Panc1 (cell line): Measurements from ENCODE around the gene PTS.

Source experiments
- CTCF ChIP-seq: fragments of 450-650 bp; IDR thresholded peaks from 2 replicates; pipeline ENCODE4 v1.5.1; 2017; ENCODE audit warnings: mild to moderate bottlenecking
- POLR2AphosphoS5 ChIP-seq: IDR thresholded peaks from 2 replicates; pipeline ENCODE4 v1.6.1; 2012; ENCODE audit warnings: mild to moderate bottlenecking, low read depth, low read length, moderate library complexity
- REST ChIP-seq, 2 experiments: IDR thresholded peaks; 2 replicates each; pipeline ENCODE4 v1.6.1; 2011 to 2012; ENCODE audit warnings: low read depth in 2 of 2, control low read depth in 1 of 2, low read length in 1 of 2, mild to moderate bottlenecking in 1 of 2, moderate library complexity in 1 of 2; ENCODE audit not compliant: insufficient read depth in 1 of 2
- SIN3A ChIP-seq: IDR thresholded peaks from 2 replicates; pipeline ENCODE4 v1.6.1; 2012; ENCODE audit warnings: low read depth, mild to moderate bottlenecking, low read length, moderate library complexity, borderline replicate concordance; ENCODE audit not compliant: insufficient read depth
- TCF7L2 ChIP-seq: IDR thresholded peaks from 2 replicates; pipeline ENCODE4 v1.6.1; 2011; ENCODE audit warnings: mild to moderate bottlenecking, low read depth, low read length, inconsistent platforms

- TF ChIP-seq CTCF, result no peak
- TF ChIP-seq TCF7L2, result no peak
- no peak for TF ChIP-seq POLR2AphosphoS5
- no peak for TF ChIP-seq SIN3A
- no peak for TF ChIP-seq REST (IDR thresholded peaks at IDR 0.05; ENCODE audit: insufficient read depth in 1 of 2, low read depth in 2 of 2, low read length in 1 of 2)
These were observed 41.0 kb downstream of the PTS start for GRCh38 chr11:112267188-112267591.
